ENCODE data around the gene CABLES2.

DNA sequence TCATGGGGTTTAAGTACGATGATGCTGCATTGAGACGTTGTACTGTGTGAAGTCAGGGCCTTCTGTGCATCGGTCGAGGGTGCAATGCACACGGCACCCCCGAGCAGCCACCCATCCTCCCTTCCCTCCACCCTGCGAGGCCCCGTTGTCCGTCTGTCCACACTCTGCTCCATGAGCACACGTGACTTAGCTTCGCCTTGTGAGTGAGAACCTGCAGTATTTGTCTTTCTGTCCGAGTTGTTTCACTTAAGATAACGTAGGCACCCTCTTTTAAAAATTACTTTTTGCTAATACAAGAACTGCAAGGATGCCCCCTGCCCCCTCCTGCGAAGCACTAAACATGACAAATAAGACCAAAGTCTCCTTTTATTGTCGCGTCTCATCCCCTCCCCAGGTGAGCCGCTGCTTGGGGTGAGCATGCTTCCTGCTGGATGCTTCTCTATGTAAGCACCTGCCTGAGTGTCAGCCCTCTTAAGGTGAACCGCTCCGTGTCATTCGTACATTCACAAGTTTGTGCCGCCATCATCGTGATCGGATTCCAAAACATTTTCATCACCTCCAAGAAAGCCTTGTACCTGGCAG lies 23.9 kb upstream of the CABLES2 start:
- TF ChIP-seq GATA3 (IDR thresholded peaks at IDR 0.05; ENCODE audit: low read depth, low read length) (no peak), GATA2 (IDR thresholded peaks at IDR 0.05; ENCODE audit: low read depth, low read length) (no peak)

Data from SH-SY5Y (cell line).